IMR-90 (cell line): ENCODE measurements around the gene ZNF341. TPM values are rescaled to one million over a fixed set of nuclear protein-coding genes. Genes with fewer than 3 reads are reported as not detected.

Experiments
- ATAC-seq: fragments of 200-7000 bp; cut with Tn5 transposase; 2 replicates; pipeline ENCODE4 v1.9.1; 2020; ENCODE audit warnings: low read depth, mild to moderate bottlenecking, moderate library complexity
- BruUV-seq: library from RNA; stranded (reverse); fragments of 400-500 nt; replicated peaks from 2 replicates; lab custom pipeline; 2021; lab: Mats Ljungman, UMichigan
- CTCF ChIA-PET: fragments of 300-600 bp; formaldehyde crosslinking; extraction: SDS; loops from one replicate; lab custom pipeline; 2021; ENCODE audit warnings: antibody characterized with exemption; lab: Yijun Ruan, JAX
- POLR2A ChIA-PET: fragments of 300-600 bp; sonication (Branson Sonifier 250); formaldehyde crosslinking; loops from one replicate; lab custom pipeline; 2022; ENCODE audit warnings: antibody characterized with exemption; ENCODE audit not compliant: unreplicated experiment; lab: Charles Lee
- DNase-seq: peaks from one replicate; pipeline ENCODE4 v3.0.0; 2013
- H2AFZ ChIP-seq: replicated peaks from 2 replicates; pipeline ENCODE3; 2013; ENCODE audit warnings: low read length, mild to moderate bottlenecking; ENCODE audit not compliant: poor library complexity
- H2AK5ac ChIP-seq: 2 replicates; pipeline ENCODE4 v1.6.1; 2013; ENCODE audit warnings: low read depth, low read length, inconsistent platforms
- H2AK9ac ChIP-seq: replicated peaks from 2 replicates; pipeline ENCODE3; 2013; ENCODE audit warnings: mild to moderate bottlenecking, low read depth, low read length, moderate library complexity; ENCODE audit not compliant: poor library complexity
- H2BK120ac ChIP-seq: 2 replicates; pipeline ENCODE4 v1.6.1; 2013; ENCODE audit warnings: low read depth, low read length, inconsistent platforms
- H2BK15ac ChIP-seq: 3 replicates; pipeline ENCODE4 v1.6.1; 2013; ENCODE audit warnings: low read depth, low read length, inconsistent platforms
- H2BK20ac ChIP-seq: 2 replicates; pipeline ENCODE4 v1.6.1; 2013; ENCODE audit warnings: low read depth, mild to moderate bottlenecking, inconsistent platforms, low read length, moderate library complexity
- H2BK5ac ChIP-seq: 2 replicates; pipeline ENCODE4 v1.6.1; 2013; ENCODE audit warnings: mild to moderate bottlenecking, low read depth, low read length, inconsistent platforms; ENCODE audit not compliant: poor library complexity, severe bottlenecking
- H3K14ac ChIP-seq: replicated peaks from 2 replicates; pipeline ENCODE4 v1.6.1; 2013; ENCODE audit warnings: low read depth, low read length, inconsistent platforms
- H3K18ac ChIP-seq: 2 replicates; pipeline ENCODE4 v1.6.1; 2013; ENCODE audit warnings: low read depth, low read length, control low read depth
- H3K23ac ChIP-seq: 2 replicates; pipeline ENCODE4 v1.6.1; 2013; ENCODE audit warnings: low read depth, low read length, inconsistent platforms
- H3K27ac ChIP-seq: 2 replicates; pipeline ENCODE4 v1.5.1; 2013; ENCODE audit warnings: mild to moderate bottlenecking, control low read depth, low read length; ENCODE audit not compliant: insufficient read depth
- H3K27me3 ChIP-seq: 2 replicates; pipeline ENCODE4 v1.6.1; 2013; ENCODE audit warnings: low read length; ENCODE audit not compliant: control insufficient read depth, insufficient read depth
- H3K36me3 ChIP-seq: 2 replicates; pipeline ENCODE4 v1.6.1; 2013; ENCODE audit warnings: low read length, mixed read lengths; ENCODE audit not compliant: control insufficient read depth, insufficient read depth
- H3K4ac ChIP-seq: 2 replicates; pipeline ENCODE4 v1.6.1; 2013; ENCODE audit warnings: low read depth, low read length, inconsistent platforms
- H3K4me1 ChIP-seq: 2 replicates; pipeline ENCODE4 v1.6.1; 2013; ENCODE audit warnings: low read length, mixed read lengths; ENCODE audit not compliant: control insufficient read depth, insufficient read depth
- H3K4me2 ChIP-seq: 2 replicates; pipeline ENCODE4 v1.6.1; 2013; ENCODE audit warnings: low read depth, mild to moderate bottlenecking, control low read depth, low read length, moderate library complexity
- H3K4me3 ChIP-seq: 2 replicates; pipeline ENCODE4 v1.5.1; 2013; ENCODE audit warnings: low read depth, mild to moderate bottlenecking, control low read depth, low read length, moderate library complexity; ENCODE audit not compliant: insufficient read depth
- H3K56ac ChIP-seq: 2 replicates; pipeline ENCODE4 v1.6.1; 2013; ENCODE audit warnings: low read length, inconsistent platforms; ENCODE audit not compliant: insufficient read depth; ENCODE audit errors: extremely low read depth
- H3K79me1 ChIP-seq, 2 experiments: 2 replicates each; pipeline ENCODE4 v1.6.1; 2013; ENCODE audit warnings: low read length in 2 of 2, inconsistent platforms in 1 of 2, low read depth in 1 of 2
- H3K9ac ChIP-seq: 2 replicates; pipeline ENCODE4 v1.6.1; 2013; ENCODE audit warnings: low read depth, low read length, control low read depth
- H3K9me1 ChIP-seq: 2 replicates; pipeline ENCODE4 v1.6.1; 2013; ENCODE audit warnings: low read length, inconsistent platforms; ENCODE audit not compliant: insufficient read depth
- H3K9me3 ChIP-seq: 2 replicates; pipeline ENCODE4 v1.6.1; 2013; ENCODE audit warnings: low read length; ENCODE audit not compliant: control insufficient read depth, insufficient read depth
- H4K20me1 ChIP-seq: 2 replicates; pipeline ENCODE4 v1.6.1; 2013; ENCODE audit warnings: low read length, inconsistent platforms; ENCODE audit not compliant: insufficient read depth
- H4K5ac ChIP-seq: 2 replicates; pipeline ENCODE4 v1.6.1; 2013; ENCODE audit warnings: mild to moderate bottlenecking, low read depth, low read length, control low read depth
- H4K8ac ChIP-seq, 2 experiments: 2 replicates each; pipeline ENCODE4 v1.6.1; 2013; ENCODE audit warnings: low read depth in 2 of 2, low read length in 2 of 2, control low read depth in 1 of 2, inconsistent platforms in 1 of 2
- H4K91ac ChIP-seq: 2 replicates; pipeline ENCODE4 v1.6.1; 2013; ENCODE audit warnings: low read depth, low read length, inconsistent platforms; ENCODE audit not compliant: insufficient read depth
- BHLHE40 ChIP-seq: fragments of 150-350 bp; IDR thresholded peaks from 2 replicates; pipeline ENCODE4 v1.6.1; 2016; ENCODE audit warnings: mild to moderate bottlenecking, low read depth, low read length
- CEBPB ChIP-seq: IDR thresholded peaks from 2 replicates; pipeline ENCODE4 v1.6.1; 2012; ENCODE audit warnings: low read depth, low read length, improper control_type of control experiment
- CHD1 ChIP-seq: IDR thresholded peaks from 2 replicates; pipeline ENCODE4 v1.6.1; 2012; ENCODE audit warnings: low read depth, low read length, improper control_type of control experiment
- ELK1 ChIP-seq: fragments of 150-350 bp; IDR thresholded peaks from 2 replicates; pipeline ENCODE4 v1.6.1; 2016; ENCODE audit warnings: low read depth, mild to moderate bottlenecking, low read length, moderate library complexity, borderline replicate concordance
- FOS ChIP-seq: fragments of 150-350 bp; IDR thresholded peaks from 2 replicates; pipeline ENCODE4 v1.6.1; 2016; ENCODE audit warnings: low read depth, low read length
- MAFK ChIP-seq: IDR thresholded peaks from 2 replicates; pipeline ENCODE4 v1.6.1; 2012; ENCODE audit warnings: low read depth, low read length, improper control_type of control experiment
- MAZ ChIP-seq: IDR thresholded peaks from 2 replicates; pipeline ENCODE4 v1.6.1; 2012; ENCODE audit warnings: low read depth, mild to moderate bottlenecking, low read length, improper control_type of control experiment, moderate library complexity, borderline replicate concordance
- MXI1 ChIP-seq: IDR thresholded peaks from 2 replicates; pipeline ENCODE4 v1.6.1; 2012; ENCODE audit warnings: low read depth, mild to moderate bottlenecking, low read length, moderate library complexity, borderline replicate concordance
- NFE2L2 ChIP-seq: fragments of 150-350 bp; IDR thresholded peaks from 2 replicates; pipeline ENCODE4 v1.6.1; 2016; ENCODE audit warnings: low read depth, mild to moderate bottlenecking, low read length
- POLR2A ChIP-seq: IDR thresholded peaks from 2 replicates; pipeline ENCODE4 v1.6.1; 2012; ENCODE audit warnings: mild to moderate bottlenecking, low read depth, low read length
- RAD21 ChIP-seq: IDR thresholded peaks from 2 replicates; pipeline ENCODE4 v1.6.1; 2012; ENCODE audit warnings: low read length, improper control_type of control experiment
- RCOR1 ChIP-seq: IDR thresholded peaks from 2 replicates; pipeline ENCODE4 v1.6.1; 2012; ENCODE audit warnings: mild to moderate bottlenecking, low read length, improper control_type of control experiment; ENCODE audit not compliant: insufficient replicate concordance
- RFX5 ChIP-seq: IDR thresholded peaks from 2 replicates; pipeline ENCODE4 v1.8.0; 2012; ENCODE audit warnings: low read depth, mild to moderate bottlenecking, low read length, moderate library complexity
- SMC3 ChIP-seq: fragments of 150-350 bp; IDR thresholded peaks from 2 replicates; pipeline ENCODE4 v1.6.1; 2016; ENCODE audit warnings: low read depth, mild to moderate bottlenecking, antibody characterized with exemption, low read length, moderate library complexity
- WGBS, 2 experiments: methylation state at CpG; one replicate each; pipeline versions ENCODE4 v1.1.5 to v1.1.7; 2013; ENCODE audit warnings: missing lambda C conversion rate in 2 of 2; ENCODE audit not compliant: insufficient read length in 1 of 2; ENCODE audit errors: extremely low coverage in 2 of 2; 5-methylcytosine and 5-hydroxymethylcytosine counted together
- dilution Hi-C: fragments of 300-500 bp; cut with HindIII; formaldehyde crosslinking; loops from one replicate; pipeline ENCODE4 v1.14.3; 2018; ENCODE audit warnings: low sequenced_read_pairs; ENCODE audit not compliant: unreplicated experiment
- in situ Hi-C: fragments of 300-500 bp; cut with MboI; formaldehyde crosslinking; loops from 3 replicates; pipeline ENCODE4 v1.14.3; 2019; ENCODE audit warnings: low sequenced_read_pairs, inconsistent platforms, mixed read lengths
- intact Hi-C: fragments of 100-400 bp; cut with micrococcal nuclease; formaldehyde crosslinking; loops from 2 replicates; pipeline ENCODE4 v1.10.0; 2022
- polyA plus RNA-seq, 3 experiments: library from polyadenylated mRNA; depleted of rRNA; stranded (reverse); fragments of >200 nt; gene quantifications; 2 replicates each; pipeline ENCODE4 v1.2.3, GENCODE V29; 2012; ENCODE audit warnings: low replicate concordance in 1 of 3
- total RNA-seq: library from RNA; depleted of rRNA; stranded (reverse); fragments of >200 nt; gene quantifications from 2 replicates; pipeline ENCODE4 v1.2.3, GENCODE V29; 2012
- TF ChIP-seq, protein P1 (sequence below): conservative IDR thresholded peaks from 2 replicates; pipeline ENCODE4 v1.5.1; 2012; ENCODE audit warnings: mild to moderate bottlenecking, low read depth, low read length, improper control_type of control experiment
- TF ChIP-seq, protein P2 (sequence below): fragments of 150-350 bp; IDR thresholded peaks from 2 replicates; pipeline ENCODE4 v1.6.1; 2017; ENCODE audit warnings: mild to moderate bottlenecking, antibody characterized with exemption, low read length, low read depth

The ZNF341 gene
- total and polyA plus RNA-seq, 2 of the 4 experiments (the other 2 are of a cell fraction) = 1.1 to 3.4 TPM

DNA sequence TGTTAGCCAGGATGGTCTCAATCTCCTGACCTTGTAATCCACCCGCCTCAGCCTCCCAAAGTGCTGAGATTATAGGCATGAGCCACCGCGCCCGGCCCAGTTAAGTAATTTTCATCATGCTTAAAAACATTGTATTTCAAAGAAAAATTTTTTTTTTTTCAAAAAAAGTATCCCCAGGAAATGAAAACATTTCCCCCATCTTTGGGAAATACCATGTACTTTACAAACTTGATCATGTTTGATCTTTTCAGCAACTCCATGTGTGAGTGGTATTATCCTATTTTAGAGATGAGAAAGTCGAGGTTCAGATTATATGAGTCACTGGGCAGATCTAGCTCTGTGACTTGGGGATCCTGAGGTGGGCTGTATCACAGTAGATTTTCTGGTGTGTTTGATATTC lies 91.2 kb downstream of the ZNF341 start:
- no peak overlapping the region for H2BK15ac ChIP-seq
- intact Hi-C loops = no loop called here
- H3K27me3 ChIP-seq = no peaks in the 10 kb centered on the region
- BruUV-seq = no TSS peak
- H4K5ac ChIP-seq = no peak overlapping the region
- H3K9me3 ChIP-seq = no peaks in the 10 kb centered on the region
- H3K23ac ChIP-seq = no peak overlapping the region
- H3K56ac ChIP-seq = no peak overlapping the region
- no peak overlapping the region for H2BK120ac ChIP-seq
- no peak overlapping the region for H3K4me3 ChIP-seq
- H4K8ac ChIP-seq = no peak overlapping the region
- no peak overlapping the region for H2BK5ac ChIP-seq
- no peak overlapping the region for H3K14ac ChIP-seq
- no peak overlapping the region for H2AK5ac ChIP-seq
- ChIA-PET CTCF (no interaction called here), POLR2A (no interaction called here)
- peaks cover 47% of the 10 kb centered on the region for H3K9me1 ChIP-seq
- no peak overlapping the region for H2AK9ac ChIP-seq
- DNase-seq (no peak), ATAC-seq (no peak)
- H3K18ac ChIP-seq = no peak overlapping the region
- in situ Hi-C loops = no loop called here
- peaks cover 3% of the 10 kb centered on the region; the same call in 1 of the 2 replicates for H3K36me3 ChIP-seq
- H2BK20ac ChIP-seq = no peak overlapping the region
- H3K4me2 ChIP-seq = no peak overlapping the region
- H3K4me1 ChIP-seq = peaks cover 14% of the 10 kb centered on the region; the same call in 1 of the 2 replicates
- dilution Hi-C loops = no loop called here
- H3K27ac ChIP-seq = no peak overlapping the region
- 100% methylated on average over 1 of the region's 5 CpGs; no CpG with 5 or more reads in 1 of the 2 experiments for WGBS, 2 experiments
- H3K9ac ChIP-seq = no peak overlapping the region
- peaks cover 55 to 89% of the 10 kb centered on the region in 2 experiments for H3K79me1 ChIP-seq
- TF ChIP-seq, protein P1, sequence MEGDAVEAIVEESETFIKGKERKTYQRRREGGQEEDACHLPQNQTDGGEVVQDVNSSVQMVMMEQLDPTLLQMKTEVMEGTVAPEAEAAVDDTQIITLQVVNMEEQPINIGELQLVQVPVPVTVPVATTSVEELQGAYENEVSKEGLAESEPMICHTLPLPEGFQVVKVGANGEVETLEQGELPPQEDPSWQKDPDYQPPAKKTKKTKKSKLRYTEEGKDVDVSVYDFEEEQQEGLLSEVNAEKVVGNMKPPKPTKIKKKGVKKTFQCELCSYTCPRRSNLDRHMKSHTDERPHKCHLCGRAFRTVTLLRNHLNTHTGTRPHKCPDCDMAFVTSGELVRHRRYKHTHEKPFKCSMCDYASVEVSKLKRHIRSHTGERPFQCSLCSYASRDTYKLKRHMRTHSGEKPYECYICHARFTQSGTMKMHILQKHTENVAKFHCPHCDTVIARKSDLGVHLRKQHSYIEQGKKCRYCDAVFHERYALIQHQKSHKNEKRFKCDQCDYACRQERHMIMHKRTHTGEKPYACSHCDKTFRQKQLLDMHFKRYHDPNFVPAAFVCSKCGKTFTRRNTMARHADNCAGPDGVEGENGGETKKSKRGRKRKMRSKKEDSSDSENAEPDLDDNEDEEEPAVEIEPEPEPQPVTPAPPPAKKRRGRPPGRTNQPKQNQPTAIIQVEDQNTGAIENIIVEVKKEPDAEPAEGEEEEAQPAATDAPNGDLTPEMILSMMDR = no peak
- no peak for TF ChIP-seq NFE2L2
- no peak for TF ChIP-seq CEBPB
- TF ChIP-seq MAFK = no peak
- TF ChIP-seq RCOR1 = no peak
- no peak for TF ChIP-seq FOS
- TF ChIP-seq BHLHE40 = no peak
- TF ChIP-seq MAZ = no peak
- no peak for TF ChIP-seq MXI1
- TF ChIP-seq SMC3 = no peak
- TF ChIP-seq POLR2A = no peak
- TF ChIP-seq CHD1 = no peak
- TF ChIP-seq, protein P2, sequence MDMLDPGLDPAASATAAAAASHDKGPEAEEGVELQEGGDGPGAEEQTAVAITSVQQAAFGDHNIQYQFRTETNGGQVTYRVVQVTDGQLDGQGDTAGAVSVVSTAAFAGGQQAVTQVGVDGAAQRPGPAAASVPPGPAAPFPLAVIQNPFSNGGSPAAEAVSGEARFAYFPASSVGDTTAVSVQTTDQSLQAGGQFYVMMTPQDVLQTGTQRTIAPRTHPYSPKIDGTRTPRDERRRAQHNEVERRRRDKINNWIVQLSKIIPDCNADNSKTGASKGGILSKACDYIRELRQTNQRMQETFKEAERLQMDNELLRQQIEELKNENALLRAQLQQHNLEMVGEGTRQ = no peak
- no peak for TF ChIP-seq ELK1
- no peak for TF ChIP-seq RFX5
- TF ChIP-seq RAD21 = no peak
- H3K4ac ChIP-seq = no peak overlapping the region
- no peak overlapping the region for H4K91ac ChIP-seq
- peaks cover 97% of the 10 kb centered on the region for H4K20me1 ChIP-seq
- no peak overlapping the region for H2AFZ ChIP-seq
